ENCODE data around the gene FA2H.
"Not testable (repeated sequence)": the region's sequence is repeated elsewhere in the genome, so short reads cannot be mapped to it uniquely, and the experiment has no call there.

Gene FA2H

GRCh38 chr16:74743045-74743667, 31.5 kb downstream of the FA2H start:
- DNase-seq: peak in 1 of 3 experiments; percentile 21

- DNase-seq: no peak
These were observed 32.6 kb downstream of the FA2H start for GRCh38 chr16:74742051-74742481.

- DNase-seq: no peak
These were observed 33.8 kb downstream of the FA2H start for GRCh38 chr16:74740795-74741304.

- no peak for DNase-seq
These were observed 35.3 kb downstream of the FA2H start for GRCh38 chr16:74739275-74739674.

GRCh38 chr16:74738816-74739215, 35.8 kb downstream of the FA2H start:
- DNase-seq: no peak

- DNase-seq: no peak
These were observed 36.5 kb downstream of the FA2H start for GRCh38 chr16:74738113-74738541.

- no peak for DNase-seq
These were observed 37.1 kb downstream of the FA2H start for GRCh38 chr16:74737521-74737920.

- no peak for DNase-seq
These were observed 38.0 kb downstream of the FA2H start for GRCh38 chr16:74736531-74737157.

GRCh38 chr16:74735554-74735953, 39.1 kb downstream of the FA2H start:
- DNase-seq: no peak

- DNase-seq: no peak
These were observed 39.5 kb downstream of the FA2H start for GRCh38 chr16:74735162-74735452.

- DNase-seq: no peak
These were observed 40.1 kb downstream of the FA2H start for GRCh38 chr16:74734361-74735161.

GRCh38 chr16:74732707-74733350, 41.8 kb downstream of the FA2H start:
- DNase-seq: no peak

- DNase-seq: no peak
These were observed 42.7 kb downstream of the FA2H start for GRCh38 chr16:74731853-74732477.

- DNase-seq: no peak
These were observed 44.6 kb downstream of the FA2H start for GRCh38 chr16:74729783-74730683.

- no peak for DNase-seq
These were observed 46.7 kb downstream of the FA2H start for GRCh38 chr16:74727903-74728302.

GRCh38 chr16:74726716-74727115, 47.9 kb downstream of the FA2H start:
- DNase-seq: no peak

GRCh38 chr16:74725651-74726455, 48.8 kb downstream of the FA2H start:
- no peak for DNase-seq

- DNase-seq: no peak
These were observed 49.6 kb downstream of the FA2H start for GRCh38 chr16:74724820-74725549.

- no peak for DNase-seq
These were observed 51.4 kb downstream of the FA2H start for GRCh38 chr16:74723256-74723655.

- not testable (repeated sequence) for DNase-seq
These were observed 52.5 kb downstream of the FA2H start for GRCh38 chr16:74722156-74722555.
